HG02938 (cell line): Measurements from ENCODE around the gene AHCYL2.
"Not testable (repeated sequence)": the region's sequence is repeated elsewhere in the genome, so short reads cannot be mapped to it uniquely, and the experiment has no call there.

Experiments used
- ATAC-seq: cut with Tn5 transposase; IDR thresholded peaks from one replicate; pipeline ENCODE4 v1.9.1; 2021; ENCODE audit warnings: mild to moderate bottlenecking, moderate library complexity; ENCODE audit not compliant: unreplicated experiment

Gene AHCYL2

GRCh38 chr7:129282865-129283264, 58.0 kb downstream of the AHCYL2 start:
- ATAC-seq = no peak

- ATAC-seq = no peak
These were observed 59.1 kb downstream of the AHCYL2 start for GRCh38 chr7:129283936-129284335.

GRCh38 chr7:129285111-129285510, 60.3 kb downstream of the AHCYL2 start:
- ATAC-seq = no peak

GRCh38 chr7:129292861-129293260, 68.0 kb downstream of the AHCYL2 start:
- ATAC-seq = no peak

GRCh38 chr7:129295015-129295423, 70.2 kb downstream of the AHCYL2 start:
- no peak for ATAC-seq

- no peak for ATAC-seq
These were observed 73.6 kb downstream of the AHCYL2 start for GRCh38 chr7:129298268-129298893.

- ATAC-seq = no peak
These were observed 75.1 kb downstream of the AHCYL2 start for GRCh38 chr7:129299889-129300288.

GRCh38 chr7:129300299-129300698, 75.5 kb downstream of the AHCYL2 start:
- not testable (repeated sequence) for ATAC-seq

- no peak for ATAC-seq
These were observed 82.8 kb downstream of the AHCYL2 start for GRCh38 chr7:129307592-129307991.

GRCh38 chr7:129308047-129308446, 83.2 kb downstream of the AHCYL2 start:
- no peak for ATAC-seq

GRCh38 chr7:129311429-129311828, 86.6 kb downstream of the AHCYL2 start:
- ATAC-seq = no peak

GRCh38 chr7:129313282-129313681, 88.5 kb downstream of the AHCYL2 start:
- no peak for ATAC-seq

- no peak for ATAC-seq
These were observed 91.1 kb downstream of the AHCYL2 start for GRCh38 chr7:129315960-129316359.

GRCh38 chr7:129317450-129317849, 92.6 kb downstream of the AHCYL2 start:
- no peak for ATAC-seq

- no peak for ATAC-seq
These were observed 102.2 kb downstream of the AHCYL2 start for GRCh38 chr7:129327076-129327475.

GRCh38 chr7:129332254-129333035, 107.6 kb downstream of the AHCYL2 start:
- ATAC-seq = no peak

- ATAC-seq = no peak
These were observed 109.6 kb downstream of the AHCYL2 start for GRCh38 chr7:129334473-129334872.

- no peak for ATAC-seq
These were observed 113.6 kb downstream of the AHCYL2 start for GRCh38 chr7:129338450-129338849.

- ATAC-seq = no peak
These were observed 116.4 kb downstream of the AHCYL2 start for GRCh38 chr7:129341212-129341611.

GRCh38 chr7:129341816-129342806, 117.3 kb downstream of the AHCYL2 start:
- no peak for ATAC-seq

- ATAC-seq = no peak
These were observed 118.4 kb downstream of the AHCYL2 start for GRCh38 chr7:129343099-129343700.
